ENCODE results near the gene SYDE1. TPM values are rescaled to one million over a fixed set of nuclear protein-coding genes. Genes with fewer than 3 reads are reported as not detected.
A peak's percentile ranks its signal among the peaks of the same experiment; 100 is the strongest.

The SYDE1 gene
- total RNA-seq, 1 experiment from 2014 or later = 4.4 TPM

DNA sequence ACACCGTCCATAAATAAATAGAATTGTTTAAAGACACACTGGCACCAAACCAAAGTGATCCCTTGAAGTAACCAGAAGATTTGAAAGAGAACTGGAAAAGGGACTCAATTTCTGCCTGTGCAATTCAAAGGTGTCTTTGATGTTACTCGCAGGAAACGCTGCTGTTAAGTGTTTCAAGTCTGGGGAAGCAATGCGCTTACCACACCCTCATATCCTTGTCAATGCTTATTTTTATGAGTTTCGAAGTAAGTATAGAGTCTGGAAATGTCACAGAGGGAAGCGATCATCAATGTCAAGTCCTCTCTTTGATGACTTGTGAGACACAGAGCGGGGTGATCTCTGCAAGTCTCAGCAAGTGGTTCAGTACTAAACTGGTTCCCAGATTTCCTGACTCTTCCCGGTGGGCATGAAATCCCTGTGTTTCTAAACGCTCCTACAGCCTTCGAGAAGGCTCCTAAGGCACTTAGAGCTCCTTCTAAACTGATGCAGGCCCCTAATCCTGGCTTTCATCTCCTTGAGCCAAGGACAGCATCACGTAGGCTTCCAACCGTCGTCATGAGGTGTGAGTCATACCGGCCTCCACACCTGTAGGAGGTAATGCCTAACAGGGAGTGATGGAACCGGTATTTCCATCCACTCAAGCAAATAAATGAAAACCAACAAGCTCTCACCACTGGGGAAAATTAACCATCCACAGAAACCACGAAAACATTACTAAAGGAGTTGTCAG is 22.8 kb downstream of the SYDE1 start:
- H3K4me1 Mint-ChIP-seq (ENCODE audit: low read depth, unreplicated experiment) = no peaks in the 10 kb centered on the region
- H3K9me3 Mint-ChIP-seq (ENCODE audit: unreplicated experiment) = no peaks in the 10 kb centered on the region
- no peaks in the 10 kb centered on the region for H3K27me3 Mint-ChIP-seq (ENCODE audit: insufficient read depth, unreplicated experiment)
- no peak for TF ChIP-seq CTCF (IDR thresholded peaks at IDR 0.05; ENCODE audit: insufficient read depth in 1 of 2, low read depth in 1 of 2, low read length in 1 of 2, severe bottlenecking in 1 of 2, unreplicated experiment in 1 of 2)
- DNase-seq = peak in 1 of 2 experiments; percentile 42
- H3K4me3 ChIP-seq (ENCODE audit: low read depth, low read length) = no peak overlapping the region
- no peaks in the 10 kb centered on the region for H3K36me3 ChIP-seq (ENCODE audit: control insufficient read depth, insufficient read depth, low read length)
- no TSS peak for BruUV-seq (replicated peaks)
- H3K4me3 Mint-ChIP-seq (ENCODE audit: unreplicated experiment) = no peak overlapping the region
- no peak overlapping the region for H3K27ac Mint-ChIP-seq (ENCODE audit: unreplicated experiment)
- H3K27me3 ChIP-seq (replicated peaks; ENCODE audit: control insufficient read depth, insufficient read depth, low read length) = no peaks in the 10 kb centered on the region
- intact Hi-C loops (cut with micrococcal nuclease; ENCODE audit: unreplicated experiment) = no loop called here
- CTCF ChIA-PET = interaction anchor here (1.2 kb wide), 1 partner anchor 38 kb away, joined by 6 read pairs; no protein-coding TSS in a partner anchor
- H3K36me3 Mint-ChIP-seq (ENCODE audit: insufficient read depth, unreplicated experiment) = peaks cover 10% of the 10 kb centered on the region
- POLR2A ChIA-PET = no interaction called here
- H3K9me3 ChIP-seq = no peaks in the 10 kb centered on the region
- no peaks in the 10 kb centered on the region for H3K4me1 ChIP-seq

DNA sequence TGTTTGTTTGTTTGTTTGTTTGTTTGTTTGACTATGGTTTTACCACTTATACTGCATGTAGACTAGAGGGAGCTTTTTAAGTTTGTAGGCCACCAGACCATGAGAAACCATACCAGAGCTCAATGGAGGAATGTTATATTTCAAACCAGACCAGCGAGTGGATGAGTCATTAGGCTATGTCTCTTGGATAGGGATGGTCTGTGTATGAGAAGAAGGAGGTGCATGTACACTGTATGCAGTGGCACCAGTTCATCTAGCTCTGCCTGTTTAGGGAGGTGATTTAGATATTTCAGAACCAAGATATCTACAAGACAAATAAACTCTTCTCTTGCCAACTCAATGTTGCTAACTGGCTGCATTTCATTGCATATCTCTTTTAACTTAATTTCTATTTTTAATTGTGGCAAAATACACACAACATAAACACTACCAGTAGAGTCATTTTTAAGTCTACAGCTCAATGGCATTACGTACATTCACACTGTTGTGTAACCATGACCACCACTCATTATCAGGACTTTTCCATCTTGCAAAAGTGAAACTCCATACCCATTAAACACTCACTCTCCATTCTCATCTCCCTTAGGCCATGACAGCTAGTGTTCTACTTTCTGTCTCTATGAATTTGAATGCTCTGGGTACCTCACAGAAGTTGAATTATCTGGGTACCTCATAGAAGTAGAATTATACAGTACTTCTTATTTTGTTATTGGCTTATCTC is 29.2 kb downstream of the SYDE1 start:
- Mint-ChIP-seq H3K36me3 (ENCODE audit: insufficient read depth, unreplicated experiment) (no peaks in the 10 kb centered on the region), H3K27ac (ENCODE audit: unreplicated experiment) (no peak overlapping the region), H3K27me3 (ENCODE audit: insufficient read depth, unreplicated experiment) (peaks cover 4% of the 10 kb centered on the region), H3K9me3 (ENCODE audit: unreplicated experiment) (peaks cover 10% of the 10 kb centered on the region), H3K4me1 (ENCODE audit: low read depth, unreplicated experiment) (peaks cover 6% of the 10 kb centered on the region), H3K4me3 (ENCODE audit: unreplicated experiment) (no peak overlapping the region)
- no peaks in the 10 kb centered on the region for H3K9me3 ChIP-seq
- no peak for TF ChIP-seq CTCF (IDR thresholded peaks at IDR 0.05; ENCODE audit: insufficient read depth in 1 of 2, low read depth in 1 of 2, low read length in 1 of 2, severe bottlenecking in 1 of 2, unreplicated experiment in 1 of 2)
- H3K27me3 ChIP-seq (replicated peaks; ENCODE audit: control insufficient read depth, insufficient read depth, low read length) = no peaks in the 10 kb centered on the region
- no peak overlapping the region for H3K4me3 ChIP-seq (ENCODE audit: low read depth, low read length)
- DNase-seq = no peak
- BruUV-seq (replicated peaks) = no TSS peak
- intact Hi-C loops (cut with micrococcal nuclease; ENCODE audit: unreplicated experiment) = no loop called here
- H3K36me3 ChIP-seq (ENCODE audit: control insufficient read depth, insufficient read depth, low read length) = no peaks in the 10 kb centered on the region
- ChIA-PET POLR2A (interaction anchor here (0.5 kb wide), 1 partner anchor 173 kb away, joined by 3 read pairs; no protein-coding TSS in a partner anchor), CTCF (no interaction called here)
- no peaks in the 10 kb centered on the region for H3K4me1 ChIP-seq

DNA sequence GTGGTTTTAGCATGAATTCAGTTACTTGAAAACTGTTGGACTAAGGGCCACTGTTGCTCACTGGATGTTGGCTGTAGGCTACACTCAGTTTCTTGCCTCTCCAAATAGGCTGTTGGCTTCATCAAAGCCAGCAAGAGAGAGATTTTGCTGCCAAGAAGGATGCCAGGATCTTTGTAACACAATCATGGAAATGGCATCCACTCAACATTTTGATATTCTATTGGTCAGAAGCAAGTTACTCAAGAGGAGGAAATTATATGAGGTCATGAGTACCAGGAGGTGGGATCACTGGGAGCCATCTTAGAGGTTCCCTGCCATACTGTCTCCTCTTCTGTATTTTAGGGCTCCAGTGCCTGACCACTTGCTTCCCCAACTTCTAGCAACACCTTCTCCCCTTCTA is 30.6 kb downstream of the SYDE1 start:
- H3K27me3 Mint-ChIP-seq (ENCODE audit: insufficient read depth, unreplicated experiment) = peaks cover 9% of the 10 kb centered on the region
- Histone ChIP-seq H3K36me3 (ENCODE audit: control insufficient read depth, insufficient read depth, low read length) (no peaks in the 10 kb centered on the region), H3K4me3 (ENCODE audit: low read depth, low read length) (no peak overlapping the region), H3K27me3 (replicated peaks; ENCODE audit: control insufficient read depth, insufficient read depth, low read length) (no peaks in the 10 kb centered on the region), H3K4me1 (no peaks in the 10 kb centered on the region), H3K9me3 (no peaks in the 10 kb centered on the region)
- no peak for TF ChIP-seq CTCF (IDR thresholded peaks at IDR 0.05; ENCODE audit: insufficient read depth in 1 of 2, low read depth in 1 of 2, low read length in 1 of 2, severe bottlenecking in 1 of 2, unreplicated experiment in 1 of 2)
- POLR2A ChIA-PET = no interaction called here
- intact Hi-C loops (cut with micrococcal nuclease; ENCODE audit: unreplicated experiment) = no loop called here
- H3K27ac Mint-ChIP-seq (ENCODE audit: unreplicated experiment) = no peak overlapping the region
- CTCF ChIA-PET = no interaction called here
- no peak overlapping the region for H3K4me3 Mint-ChIP-seq (ENCODE audit: unreplicated experiment)
- H3K36me3 Mint-ChIP-seq (ENCODE audit: insufficient read depth, unreplicated experiment) = no peaks in the 10 kb centered on the region
- no TSS peak for BruUV-seq (replicated peaks)
- no peak for DNase-seq
- peaks cover 6% of the 10 kb centered on the region for H3K4me1 Mint-ChIP-seq (ENCODE audit: low read depth, unreplicated experiment)
- H3K9me3 Mint-ChIP-seq (ENCODE audit: unreplicated experiment) = peaks cover 10% of the 10 kb centered on the region
